ENCODE measurements around the gene MBNL2.

The MBNL2 gene

DNA sequence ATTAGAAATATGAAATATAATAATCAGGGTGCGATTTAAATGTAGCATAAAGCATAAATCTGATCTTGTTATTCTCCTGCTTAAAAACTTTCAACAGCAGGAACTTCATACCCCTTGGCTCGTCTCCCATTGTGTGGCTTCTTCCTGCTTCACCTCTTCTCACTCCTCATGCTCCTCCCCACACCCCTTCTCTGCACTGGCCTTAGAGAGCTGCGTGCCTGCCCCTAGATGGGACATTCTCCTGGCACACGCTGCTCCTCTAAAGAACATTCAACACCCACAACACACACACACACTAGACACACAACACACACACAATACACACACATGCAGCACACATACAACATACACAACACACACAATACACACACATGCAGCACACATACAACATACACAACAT is 107.2 kb downstream of the MBNL2 start:
- TF ChIP-seq, protein P1, sequence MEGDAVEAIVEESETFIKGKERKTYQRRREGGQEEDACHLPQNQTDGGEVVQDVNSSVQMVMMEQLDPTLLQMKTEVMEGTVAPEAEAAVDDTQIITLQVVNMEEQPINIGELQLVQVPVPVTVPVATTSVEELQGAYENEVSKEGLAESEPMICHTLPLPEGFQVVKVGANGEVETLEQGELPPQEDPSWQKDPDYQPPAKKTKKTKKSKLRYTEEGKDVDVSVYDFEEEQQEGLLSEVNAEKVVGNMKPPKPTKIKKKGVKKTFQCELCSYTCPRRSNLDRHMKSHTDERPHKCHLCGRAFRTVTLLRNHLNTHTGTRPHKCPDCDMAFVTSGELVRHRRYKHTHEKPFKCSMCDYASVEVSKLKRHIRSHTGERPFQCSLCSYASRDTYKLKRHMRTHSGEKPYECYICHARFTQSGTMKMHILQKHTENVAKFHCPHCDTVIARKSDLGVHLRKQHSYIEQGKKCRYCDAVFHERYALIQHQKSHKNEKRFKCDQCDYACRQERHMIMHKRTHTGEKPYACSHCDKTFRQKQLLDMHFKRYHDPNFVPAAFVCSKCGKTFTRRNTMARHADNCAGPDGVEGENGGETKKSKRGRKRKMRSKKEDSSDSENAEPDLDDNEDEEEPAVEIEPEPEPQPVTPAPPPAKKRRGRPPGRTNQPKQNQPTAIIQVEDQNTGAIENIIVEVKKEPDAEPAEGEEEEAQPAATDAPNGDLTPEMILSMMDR (conservative IDR thresholded peaks at IDR 0.05) = no peak
- TF ChIP-seq ZFX (IDR thresholded peaks at IDR 0.05) = no peak
- no peak overlapping the region for H3K27ac ChIP-seq

- no peak overlapping the region for H3K27ac ChIP-seq
- TF ChIP-seq ZFX (IDR thresholded peaks at IDR 0.05) = no peak
- TF ChIP-seq, protein P1 (conservative IDR thresholded peaks at IDR 0.05) = no peak
Observed at GRCh38 chr13:97330448-97330847, 108.3 kb downstream of the MBNL2 start.

GRCh38 chr13:97332742-97333141 is 110.6 kb downstream of the MBNL2 start:
- TF ChIP-seq, protein P1 (conservative IDR thresholded peaks at IDR 0.05) = no peak
- TF ChIP-seq ZFX (IDR thresholded peaks at IDR 0.05) = no peak
- H3K27ac ChIP-seq = no peak overlapping the region

DNA sequence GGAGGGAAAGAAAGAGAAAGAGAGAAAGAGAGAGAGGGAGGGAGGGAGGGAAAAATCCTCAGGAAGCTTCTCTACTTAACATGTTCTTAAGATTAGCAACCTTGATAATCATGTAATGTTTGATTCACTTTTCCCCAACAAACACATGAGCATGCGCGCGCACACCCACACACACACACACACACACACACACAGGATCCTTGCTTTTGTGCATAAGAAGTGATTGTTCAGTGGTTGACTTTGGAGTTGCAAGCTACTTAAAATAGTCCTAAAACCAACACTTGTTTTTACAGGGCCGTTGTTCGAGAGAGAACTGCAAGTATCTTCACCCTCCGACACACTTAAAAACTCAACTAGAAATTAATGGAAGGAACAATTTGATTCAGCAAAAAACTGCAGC is 111.8 kb downstream of the MBNL2 start:
- H3K27ac ChIP-seq = no peak overlapping the region
- TF ChIP-seq, protein P1 (conservative IDR thresholded peaks at IDR 0.05) = no peak
- TF ChIP-seq ZFX (IDR thresholded peaks at IDR 0.05) = no peak

DNA sequence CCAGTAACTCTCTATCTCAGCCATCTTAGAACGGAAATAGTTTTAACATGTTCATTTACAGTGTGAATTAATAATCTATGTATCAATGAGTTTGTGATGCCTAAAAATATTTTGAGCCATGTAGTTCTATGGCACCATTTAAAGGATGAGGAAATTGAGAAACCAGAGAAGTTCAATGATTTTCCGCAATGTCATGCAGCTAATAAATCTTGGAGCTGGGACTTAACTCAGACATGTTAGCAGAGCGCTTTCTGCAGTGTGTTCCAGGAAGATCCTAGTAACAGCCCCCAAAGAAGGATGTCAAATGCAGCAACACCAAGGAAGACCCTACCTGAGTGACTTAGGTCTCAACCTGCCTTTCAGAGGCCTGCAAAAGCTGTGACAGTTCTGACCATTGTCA is 112.6 kb downstream of the MBNL2 start:
- no peak for TF ChIP-seq ZFX (IDR thresholded peaks at IDR 0.05)
- TF ChIP-seq, protein P1 (conservative IDR thresholded peaks at IDR 0.05) = no peak
- no peak overlapping the region for H3K27ac ChIP-seq

- H3K27ac ChIP-seq = no peak overlapping the region
- TF ChIP-seq, protein P1 (conservative IDR thresholded peaks at IDR 0.05) = no peak
- TF ChIP-seq ZFX (IDR thresholded peaks at IDR 0.05) = no peak
Observed at GRCh38 chr13:97335488-97336134, 113.5 kb downstream of the MBNL2 start.

DNA sequence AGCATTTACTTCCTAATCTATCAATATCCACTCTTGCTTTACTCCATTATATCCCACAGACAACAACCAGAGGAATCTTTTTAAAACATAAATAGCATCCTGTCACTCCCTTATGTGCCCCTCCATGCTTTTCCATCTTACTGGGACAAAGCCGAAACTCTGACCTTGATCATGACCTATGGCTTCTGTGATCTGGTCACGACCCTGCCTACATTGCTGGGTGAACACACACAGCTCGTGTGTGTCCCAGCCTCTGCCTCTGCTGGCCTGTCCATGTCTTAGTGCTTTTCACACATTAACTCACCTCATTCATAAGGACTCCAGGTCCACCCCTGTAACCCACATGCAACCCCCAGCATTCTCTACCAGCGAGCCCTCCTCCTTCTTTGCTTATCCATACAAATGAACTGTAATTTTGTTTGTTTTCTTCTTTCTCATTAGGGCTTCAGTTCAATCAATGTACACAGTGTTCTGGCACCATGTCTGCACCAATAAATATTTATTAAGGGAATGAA is 115.9 kb downstream of the MBNL2 start:
- TF ChIP-seq ZFX (IDR thresholded peaks at IDR 0.05) = no peak
- TF ChIP-seq, protein P1 (conservative IDR thresholded peaks at IDR 0.05) = no peak
- no peak overlapping the region for H3K27ac ChIP-seq
